ENCODE results near the gene TLE5.

GRCh38 chr19:3034406-3034655 lies 28.0 kb downstream of the TLE5 start:
- TF ChIP-seq CTCF (optimal IDR thresholded peaks at IDR 0.05 in 1 of 3, IDR thresholded peaks at IDR 0.05 in 1 of 3, conservative IDR thresholded peaks at IDR 0.05 in 1 of 3; ENCODE audit: extremely low read depth in 1 of 3, insufficient read depth in 2 of 3, low read length in 3 of 3) (no peak), EZH2 (IDR thresholded peaks at IDR 0.05; ENCODE audit: low read length) (no peak)

Measured in keratinocyte (primary cell).